ENCODE results near the gene BOD1. TPM values are rescaled to one million over a fixed set of nuclear protein-coding genes. Genes with fewer than 3 reads are reported as not detected.

Gene BOD1
- total and polyA plus RNA-seq, 10 of the 15 experiments (the other 5 are each of a cell fraction or from before 2014, with no cell fraction given): 14.1 to 35.8 (median 29.6) TPM

GRCh38 chr5:173614591-173614990, 1.9 kb downstream of the BOD1 start (continued):
- TF ChIP-seq BHLHE40 (IDR thresholded peaks at IDR 0.05; ENCODE audit: borderline replicate concordance in 1 of 2, low read depth in 2 of 2, low read length in 1 of 2): no peak
- no peak for TF ChIP-seq ATF2 (IDR thresholded peaks at IDR 0.05; ENCODE audit: low read length)
- TF ChIP-seq ZNF622 (IDR thresholded peaks at IDR 0.05): no peak
- TF ChIP-seq CBFB (IDR thresholded peaks at IDR 0.05; ENCODE audit: low read depth): no peak
- TF ChIP-seq ZNF207 (IDR thresholded peaks at IDR 0.05; ENCODE audit: borderline replicate concordance): no peak
- TF ChIP-seq SRF (IDR thresholded peaks at IDR 0.05; ENCODE audit: low read depth in 2 of 2, low read length in 2 of 2): no peak
- TF ChIP-seq RELA (IDR thresholded peaks at IDR 0.05; ENCODE audit: borderline replicate concordance, partially characterized antibody): no peak
- no peak for TF ChIP-seq ZNF687 (IDR thresholded peaks at IDR 0.05)
- no peak for TF ChIP-seq EZH2 (IDR thresholded peaks at IDR 0.05; ENCODE audit: borderline replicate concordance, control insufficient read depth, low read depth, low read length)
- no peak for TF ChIP-seq KAT2A (conservative IDR thresholded peaks at IDR 0.05; ENCODE audit: control insufficient read depth, low read depth, low read length)
- TF ChIP-seq NBN (IDR thresholded peaks at IDR 0.05): no peak
- no peak for TF ChIP-seq HDAC2 (IDR thresholded peaks at IDR 0.05)
- no peak for TF ChIP-seq MTA2 (IDR thresholded peaks at IDR 0.05; ENCODE audit: low read depth)
- TF ChIP-seq E2F4 (IDR thresholded peaks at IDR 0.05; ENCODE audit: low read depth, low read length): no peak
- TF ChIP-seq SMC3 (IDR thresholded peaks at IDR 0.05; ENCODE audit: borderline replicate concordance, low read length): no peak
- TF ChIP-seq SUPT20H (IDR thresholded peaks at IDR 0.05; ENCODE audit: borderline replicate concordance, control insufficient read depth, low read depth, low read length): no peak

All from GM12878 (cell line).